Measurements from ENCODE around the gene SMIM29. TPM values are rescaled to one million over a fixed set of nuclear protein-coding genes. Genes with fewer than 3 reads are reported as not detected.
A peak's percentile ranks its signal among the peaks of the same experiment; 100 is the strongest.

SMIM29 gene
- polyA plus RNA-seq, 3 donors, result 9.6 to 14.4 (median 12.2) TPM

- no peak for DNase-seq (ENCODE audit: extremely low read depth in 1 of 11, low read depth in 9 of 11, low spot score in 4 of 11)
These were observed 13.3 kb downstream of the SMIM29 start for GRCh38 chr6:34235307-34236130.

DNA sequence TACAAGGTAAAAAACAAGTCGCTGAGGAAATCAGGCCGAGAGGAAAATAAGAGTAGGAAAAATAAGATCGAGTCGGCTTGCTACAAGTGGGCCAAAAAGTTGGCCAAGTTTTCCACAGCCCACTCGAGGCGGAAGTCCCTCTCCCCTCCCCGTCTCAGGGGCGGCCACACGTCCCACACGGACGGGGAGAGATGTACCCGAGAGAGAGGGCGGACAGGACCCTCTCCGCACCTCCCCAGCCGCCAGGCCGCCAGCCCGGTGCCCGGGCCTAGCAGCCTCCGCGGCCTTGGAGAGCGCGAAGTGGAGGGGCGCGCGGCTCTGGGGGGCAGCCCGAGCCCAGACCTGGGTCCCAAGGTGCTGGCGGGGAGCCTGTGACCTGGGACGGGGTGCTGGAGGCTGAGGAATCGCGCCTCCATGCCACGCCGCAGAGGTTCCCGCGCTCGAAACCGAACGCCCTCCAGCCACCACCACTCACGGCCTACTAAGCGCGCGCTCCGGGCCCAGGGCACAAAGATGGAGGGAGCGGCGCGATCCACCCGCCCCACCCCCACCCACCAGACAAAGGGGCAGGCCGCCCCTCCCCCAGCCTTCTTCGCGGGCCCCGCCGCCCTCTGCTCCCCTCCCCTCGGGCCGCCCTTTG, 14.0 kb downstream of the SMIM29 start:
- DNase-seq (ENCODE audit: extremely low read depth in 1 of 11, low read depth in 9 of 11, low spot score in 4 of 11), result no peak

DNA sequence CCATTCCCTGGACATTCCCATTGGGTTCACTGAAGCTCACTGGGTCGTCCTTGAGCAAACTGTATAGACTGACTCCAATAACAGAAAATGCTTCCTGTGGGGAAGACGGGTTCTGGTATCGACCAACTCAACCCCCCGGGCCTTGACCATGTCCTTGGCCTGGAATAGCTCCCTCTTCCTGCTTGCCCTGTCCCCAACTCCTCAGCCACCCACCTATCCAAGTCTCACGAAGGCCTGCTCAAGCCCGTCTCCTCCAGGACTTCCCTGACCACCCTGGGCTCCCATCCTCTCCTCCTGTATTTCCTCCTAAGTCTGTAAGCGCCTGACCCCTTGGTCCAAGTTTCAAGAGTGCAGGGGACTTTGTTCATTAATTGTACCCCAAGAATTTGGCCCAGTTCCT, 14.9 kb downstream of the SMIM29 start:
- no peak for DNase-seq (ENCODE audit: extremely low read depth in 1 of 11, low read depth in 9 of 11, low spot score in 4 of 11)

- DNase-seq (ENCODE audit: extremely low read depth in 1 of 11, low read depth in 9 of 11, low spot score in 4 of 11), result no peak
These were observed 15.9 kb downstream of the SMIM29 start for GRCh38 chr6:34232901-34233300.

DNA sequence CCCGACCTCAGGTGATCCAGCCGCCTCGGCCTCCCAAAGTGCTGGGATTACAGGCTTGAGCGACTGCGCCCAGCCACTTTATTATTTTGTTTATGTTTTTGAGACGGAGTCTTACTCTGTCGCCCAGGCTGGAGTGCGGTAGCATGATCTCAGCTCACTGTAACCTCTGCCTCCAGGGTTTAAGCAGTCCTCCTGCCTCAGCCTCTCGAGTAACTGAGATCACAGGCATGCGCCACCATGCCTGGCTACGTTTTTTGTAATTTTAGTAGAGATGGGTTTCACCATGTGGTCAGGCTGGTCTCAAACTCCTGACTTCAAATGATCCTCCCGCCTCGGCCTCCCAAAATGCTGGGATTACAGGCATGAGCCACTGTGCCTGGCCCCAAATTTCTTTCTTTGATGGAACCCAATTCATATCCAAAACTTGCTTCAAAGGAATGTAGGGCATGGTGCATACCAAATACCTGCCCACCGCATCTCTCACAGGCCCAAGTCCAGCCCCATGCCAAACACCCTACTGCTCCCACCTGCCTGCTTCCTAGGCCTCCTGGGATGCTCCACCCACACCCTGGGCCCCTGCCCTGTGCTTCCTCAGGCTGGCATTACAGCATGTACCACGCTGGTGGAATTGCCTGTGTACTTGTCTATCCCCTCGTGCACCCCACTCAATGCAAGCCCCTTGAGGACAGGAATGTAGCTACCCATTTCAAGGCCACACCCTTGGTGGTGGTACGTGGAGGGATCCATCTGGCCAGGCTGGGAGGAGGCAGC, 17.1 kb downstream of the SMIM29 start:
- DNase-seq (ENCODE audit: extremely low read depth in 1 of 11, low read depth in 9 of 11, low spot score in 4 of 11), result no peak

GRCh38 chr6:34230653-34231371, 18.0 kb downstream of the SMIM29 start:
- DNase-seq (ENCODE audit: extremely low read depth in 1 of 11, low read depth in 9 of 11, low spot score in 4 of 11), result no peak

DNA sequence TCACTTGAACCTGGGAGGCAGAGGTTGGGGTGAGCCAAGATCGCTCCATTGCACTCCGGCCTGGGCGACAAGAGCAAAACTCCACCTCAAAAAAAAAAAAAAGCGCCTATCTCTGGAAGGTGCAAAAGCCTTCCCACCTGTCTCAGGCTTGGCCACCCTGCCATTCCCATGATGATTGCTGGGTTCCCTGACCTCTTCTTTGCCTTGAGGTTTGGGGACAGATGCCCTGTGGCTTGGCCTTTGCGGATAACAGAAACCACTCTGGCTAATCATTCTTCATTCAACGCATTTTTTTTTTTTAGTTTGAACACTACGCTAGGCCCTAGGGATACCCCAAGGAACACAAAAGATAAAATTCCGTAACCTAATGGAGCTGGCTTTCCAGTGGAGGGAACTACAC, 18.9 kb downstream of the SMIM29 start:
- DNase-seq (ENCODE audit: extremely low read depth in 1 of 11, low read depth in 9 of 11, low spot score in 4 of 11), result no peak

GRCh38 chr6:34227761-34228421, 20.9 kb downstream of the SMIM29 start:
- DNase-seq (ENCODE audit: extremely low read depth in 1 of 11, low read depth in 9 of 11, low spot score in 4 of 11), result no peak

- no peak for DNase-seq (ENCODE audit: extremely low read depth in 1 of 11, low read depth in 9 of 11, low spot score in 4 of 11)
These were observed 21.8 kb downstream of the SMIM29 start for GRCh38 chr6:34226731-34227586.

DNA sequence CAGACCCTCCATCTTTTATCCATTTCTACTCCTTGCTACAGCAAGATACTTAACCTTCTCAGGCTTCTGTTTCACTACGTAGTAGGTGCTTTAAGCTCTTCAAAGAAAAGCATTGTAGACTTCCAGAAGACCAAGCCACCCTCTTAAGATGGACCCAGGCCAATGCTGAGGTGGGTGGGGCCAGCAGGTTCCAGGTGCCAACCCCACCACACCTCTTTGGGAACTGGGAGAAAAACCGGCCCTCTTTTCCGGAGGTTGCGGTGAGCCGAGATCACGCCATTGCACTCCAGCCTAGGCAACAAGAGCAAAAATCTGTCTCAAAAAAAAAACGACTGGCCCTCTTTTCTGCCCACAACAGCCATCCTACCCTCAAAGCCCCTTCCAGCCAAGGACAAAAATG, 22.7 kb downstream of the SMIM29 start:
- no peak for DNase-seq (ENCODE audit: extremely low read depth in 1 of 11, low read depth in 9 of 11, low spot score in 4 of 11)

DNA sequence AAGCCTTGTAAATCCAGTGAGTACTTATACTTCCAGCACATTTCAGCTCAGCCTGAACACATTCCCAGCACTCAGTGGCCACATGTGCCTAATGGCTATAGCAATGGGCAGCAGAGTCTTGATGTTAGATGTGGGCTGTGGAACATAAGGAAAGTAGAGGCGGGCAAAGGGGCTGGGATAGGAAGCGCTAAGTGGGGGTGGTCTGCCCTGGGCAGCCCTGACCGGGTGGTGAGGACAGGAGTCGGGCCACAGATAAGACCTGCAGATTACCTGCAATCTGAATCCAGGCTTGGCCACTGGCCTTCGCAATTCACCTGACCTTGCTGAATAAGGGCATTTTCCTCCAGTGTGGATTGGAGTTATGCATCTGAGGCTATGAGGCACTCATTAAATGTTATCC, 23.3 kb downstream of the SMIM29 start:
- DNase-seq (ENCODE audit: extremely low read depth in 1 of 11, low read depth in 9 of 11, low spot score in 4 of 11), result no peak

DNA sequence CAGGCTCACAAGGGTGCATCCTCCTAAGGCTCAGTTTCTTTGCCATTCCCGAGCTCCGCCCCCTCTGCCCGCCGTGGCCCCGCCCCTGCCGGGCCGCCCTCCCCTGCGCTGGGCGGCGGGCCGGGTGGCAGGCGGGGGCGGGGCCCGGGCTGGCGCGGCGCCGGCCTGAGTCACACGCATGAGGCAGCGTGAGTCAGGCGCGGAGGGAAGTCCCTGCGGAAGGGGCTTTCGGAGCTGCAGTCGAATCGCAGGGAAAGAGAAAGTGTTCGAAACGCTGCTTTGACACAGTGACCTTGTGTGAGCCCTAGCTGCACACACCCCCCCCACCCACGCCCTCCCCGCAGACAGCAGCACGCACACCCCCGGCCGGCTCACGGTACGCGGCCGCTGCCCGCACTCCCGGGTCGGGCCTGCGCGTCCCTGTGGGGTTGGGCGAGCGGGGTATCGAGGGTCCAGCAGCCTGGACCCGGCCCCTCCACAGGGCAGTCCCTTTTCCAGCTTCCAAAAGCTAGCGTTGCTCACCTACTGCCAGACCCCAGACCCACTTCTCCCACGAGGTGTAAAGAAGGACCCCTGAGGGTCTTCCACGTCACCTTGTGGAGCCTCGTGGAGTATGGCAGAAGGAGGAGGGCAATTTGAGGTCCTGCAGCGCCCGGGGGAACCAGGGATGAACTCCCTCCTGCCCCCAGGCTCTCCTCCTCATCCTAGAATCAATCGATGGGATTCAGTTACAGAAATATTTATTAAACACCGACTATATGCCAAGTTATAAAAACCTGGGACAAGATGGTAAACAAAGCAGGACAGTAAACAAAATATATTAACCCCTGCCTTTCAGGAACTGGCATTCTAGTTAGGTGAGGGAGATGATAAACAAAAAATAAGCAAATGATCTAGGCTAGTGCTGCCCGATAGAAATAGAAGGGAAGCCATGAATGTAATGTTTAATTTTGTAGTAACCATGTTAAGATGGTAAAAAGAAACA, 24.6 kb downstream of the SMIM29 start:
- DNase-seq (ENCODE audit: extremely low read depth in 1 of 11, low read depth in 9 of 11, low spot score in 4 of 11), result peak in 8 of 11 donors; percentile 70 to 84 (median 80)

- DNase-seq (ENCODE audit: extremely low read depth in 1 of 11, low read depth in 9 of 11, low spot score in 4 of 11), result no peak
These were observed 25.3 kb downstream of the SMIM29 start for GRCh38 chr6:34223381-34223955.

GRCh38 chr6:34218691-34219090, 30.1 kb downstream of the SMIM29 start:
- no peak for DNase-seq (ENCODE audit: extremely low read depth in 1 of 11, low read depth in 9 of 11, low spot score in 4 of 11)

DNA sequence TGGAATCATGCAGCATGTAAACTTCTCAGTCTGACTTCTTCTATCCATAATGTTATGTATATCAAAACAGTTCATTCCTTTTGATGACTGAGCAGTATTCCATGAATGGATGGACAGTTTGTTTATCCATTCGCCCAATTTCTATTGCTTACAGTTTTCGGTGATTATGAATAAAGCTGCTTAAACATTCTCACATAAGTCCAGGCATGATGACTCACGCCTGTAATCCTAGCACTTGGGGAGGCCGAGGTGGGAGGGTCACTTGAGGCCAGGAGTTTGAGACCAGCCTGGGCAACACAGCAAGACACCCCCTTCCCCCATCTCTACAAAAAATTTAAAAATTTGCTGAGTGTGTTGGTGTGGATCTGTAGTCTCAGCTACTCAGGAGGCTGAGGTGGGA, 35.0 kb downstream of the SMIM29 start:
- DNase-seq (ENCODE audit: extremely low read depth in 1 of 11, low read depth in 9 of 11, low spot score in 4 of 11), result no peak

DNA sequence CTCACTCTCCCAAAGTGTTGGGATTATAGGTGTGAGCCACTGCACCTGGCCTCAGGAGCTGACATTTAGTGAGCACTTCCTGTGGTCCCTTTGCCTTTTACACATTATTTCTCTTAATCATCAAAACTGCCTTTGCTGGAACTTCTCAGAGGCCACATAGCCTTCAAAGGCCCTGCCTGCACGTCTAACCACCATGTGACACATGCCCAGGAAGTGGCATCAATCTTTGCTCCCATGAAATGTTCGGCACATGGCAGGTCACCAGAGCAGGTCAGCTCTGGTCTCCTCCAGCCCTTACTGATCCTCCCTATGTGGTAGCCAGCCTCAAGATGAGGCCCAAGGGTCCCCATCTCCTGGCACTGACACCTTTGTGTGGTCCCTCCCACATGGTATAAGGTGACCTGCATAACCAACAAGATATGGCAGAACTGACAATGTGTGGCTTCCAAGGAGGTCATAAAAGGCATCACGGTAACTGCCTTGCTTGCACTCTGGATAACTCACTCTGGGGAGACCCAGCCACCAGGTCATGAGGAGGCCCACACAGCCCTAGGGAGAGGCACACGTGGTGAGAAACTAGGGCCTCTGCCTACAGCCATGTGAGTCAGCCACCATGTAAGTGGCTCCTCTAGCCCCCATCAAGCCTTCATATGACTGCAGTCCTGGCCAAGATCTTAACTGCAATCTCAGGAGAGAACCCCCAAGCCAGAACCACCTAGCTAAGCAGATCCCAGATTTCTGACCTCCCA, 40.9 kb downstream of the SMIM29 start:
- DNase-seq (ENCODE audit: extremely low read depth in 1 of 11, low read depth in 9 of 11, low spot score in 4 of 11), result no peak
